Activated CD8-positive, alpha-beta T cell treated with anti-CD3 and anti-CD28 coated beads, Interleukin-2, amount 10 ng/mL, durations not matched to agents 7 days and 5 days (primary cell): ENCODE data around the gene CNKSR1. TPM values are rescaled to one million over a fixed set of nuclear protein-coding genes. Genes with fewer than 3 reads are reported as not detected.

Experiments
- ATAC-seq: fragments of 150-1000 bp; cut with Tn5 transposase; one replicate; pipeline ENCODE4 v1.10.0; 2021; ENCODE audit warnings: moderate library complexity
- CTCF ChIA-PET: fragments of 350-600 bp; sonication (Branson Sonifier 250); formaldehyde crosslinking; loops from one replicate; lab custom pipeline; 2021; ENCODE audit warnings: antibody characterized with exemption; lab: Charles Lee
- POLR2A ChIA-PET: fragments of 350-600 bp; sonication (Branson Sonifier 250); formaldehyde crosslinking; loops from one replicate; lab custom pipeline; 2021; ENCODE audit warnings: antibody characterized with exemption; lab: Charles Lee
- DNase-seq: peaks from one replicate; pipeline ENCODE4 v3.0.0-alpha.2; 2020
- H3K27ac Mint-ChIP-seq: one replicate; pipeline ENCODE4 v1.8.0; 2021; ENCODE audit warnings: mild to moderate bottlenecking, mixed read lengths
- H3K27me3 Mint-ChIP-seq: one replicate; pipeline ENCODE4 v1.8.0; 2021; ENCODE audit warnings: low read depth, mixed read lengths
- H3K36me3 Mint-ChIP-seq: one replicate; pipeline ENCODE4 v1.8.0; 2021; ENCODE audit warnings: low read depth, mixed read lengths
- H3K4me1 Mint-ChIP-seq: one replicate; pipeline ENCODE4 v1.8.0; 2021; ENCODE audit warnings: low read depth, mixed read lengths
- H3K4me3 Mint-ChIP-seq: one replicate; pipeline ENCODE4 v1.8.0; 2021; ENCODE audit warnings: mild to moderate bottlenecking, mixed read lengths
- H3K9me3 Mint-ChIP-seq: one replicate; pipeline ENCODE4 v1.8.0; 2022; ENCODE audit warnings: mixed read lengths; ENCODE audit not compliant: insufficient read depth
- total RNA-seq, 2 experiments: library from RNA; stranded (reverse); gene quantifications; one replicate each; pipeline ENCODE4 v1.2.3, GENCODE V29; 2021

CNKSR1 gene
- total RNA-seq, 2 experiments from 2014 or later, result 1.4 to 2.2 TPM

DNA sequence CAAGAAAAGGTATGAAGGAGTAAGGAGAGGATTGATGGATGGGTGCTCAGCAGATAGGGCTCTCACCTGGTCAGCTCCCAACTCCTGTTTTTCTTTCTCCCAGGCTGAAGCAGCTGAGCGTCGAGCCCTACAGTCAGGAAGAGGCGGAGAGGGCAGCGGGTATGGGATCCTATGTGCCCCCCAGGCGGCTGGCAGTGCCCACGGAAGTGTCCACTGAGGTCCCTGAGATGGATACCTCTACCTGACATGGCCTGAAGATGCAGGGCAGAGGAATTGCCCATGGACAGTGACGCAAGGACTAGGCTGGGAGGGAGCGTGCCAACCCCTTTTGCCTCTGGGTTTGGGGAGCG, 6.8 kb upstream of the CNKSR1 start:
- CTCF ChIA-PET, result interaction anchor here (0.8 to 4.2 kb wide), 38 partner anchors 8 to 247 kb away, joined by 3 to 69 read pairs (median 5); partner anchors contain the start of genes CATSPER4, CD52, CEP85 and CNKSR1

DNA sequence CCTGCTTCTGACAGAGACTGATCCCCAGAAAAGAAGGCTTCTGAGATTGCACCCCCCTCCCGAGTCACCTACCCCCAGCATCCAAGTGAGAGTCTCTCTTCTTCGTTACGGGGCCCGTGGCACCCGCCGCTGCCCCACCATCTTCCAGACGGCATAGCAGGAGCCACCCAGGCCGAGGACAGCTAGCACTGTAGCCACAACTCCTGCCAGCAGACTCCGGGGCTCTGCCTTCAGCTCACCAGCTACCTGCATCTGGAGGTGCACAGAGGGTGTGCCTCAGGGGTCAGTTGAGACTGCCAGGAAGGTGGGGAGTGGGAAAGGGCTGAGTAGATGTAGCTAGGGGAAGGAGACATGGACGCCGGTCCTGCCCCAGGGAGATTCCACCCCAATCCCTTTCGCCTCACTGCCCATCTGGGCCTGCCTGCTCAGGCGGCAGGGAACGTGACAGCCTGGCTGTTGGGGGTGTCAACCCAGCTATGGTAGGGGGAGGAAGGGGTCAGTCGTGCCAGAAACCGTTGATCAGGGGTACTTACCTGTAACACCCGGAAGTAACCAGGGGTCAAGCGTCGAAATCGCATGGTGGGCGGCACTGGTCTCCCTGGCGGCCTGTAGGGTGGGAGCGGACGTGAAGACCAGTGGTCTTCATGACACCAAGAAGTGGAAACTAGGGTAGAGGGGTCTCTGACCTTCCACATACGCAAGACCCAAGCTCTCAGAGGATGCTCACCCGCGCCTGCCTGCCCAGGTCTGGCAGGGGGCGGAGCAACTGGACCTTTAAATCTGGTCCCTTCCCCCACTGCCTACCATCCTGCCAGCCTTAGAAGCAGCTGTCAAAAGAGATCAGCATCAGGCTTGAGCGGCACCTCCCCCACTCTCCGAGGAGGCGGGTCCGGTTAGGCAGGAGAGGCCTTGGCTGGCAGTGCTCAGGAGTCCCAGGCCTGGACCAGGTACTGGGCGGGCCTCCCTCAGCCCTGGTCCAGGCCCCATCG, 5.9 kb upstream of the CNKSR1 start, which contains the start of gene ZNF593OS:
Gene ZNF593OS, minus strand, starts transcription at position 749 of the 989 bp plus-strand sequence. Its CDS starts 171 bp downstream, at position 578.
- H3K27ac Mint-ChIP-seq, result no peak within 1 kb of the TSS

More for the DNA sequence above, 6.8 kb upstream of the CNKSR1 start:
- no peak for DNase-seq
- H3K4me1 Mint-ChIP-seq, result peaks cover 22% of the 10 kb centered on the region
- peaks cover 4% of the 10 kb centered on the region for H3K36me3 Mint-ChIP-seq
- no peak for ATAC-seq
- peaks cover 6% of the 10 kb centered on the region for H3K27me3 Mint-ChIP-seq
- POLR2A ChIA-PET, result interaction anchor here (0.7 to 1.4 kb wide), 3 partner anchors 14 to 59 kb away, joined by 3 read pairs; partner anchors contain the start of gene PDIK1L
- H3K27ac Mint-ChIP-seq, result peak overlapping the region; percentile 89
- H3K4me3 Mint-ChIP-seq, result peak overlapping the region; percentile 89
- H3K9me3 Mint-ChIP-seq, result no peaks in the 10 kb centered on the region

DNA sequence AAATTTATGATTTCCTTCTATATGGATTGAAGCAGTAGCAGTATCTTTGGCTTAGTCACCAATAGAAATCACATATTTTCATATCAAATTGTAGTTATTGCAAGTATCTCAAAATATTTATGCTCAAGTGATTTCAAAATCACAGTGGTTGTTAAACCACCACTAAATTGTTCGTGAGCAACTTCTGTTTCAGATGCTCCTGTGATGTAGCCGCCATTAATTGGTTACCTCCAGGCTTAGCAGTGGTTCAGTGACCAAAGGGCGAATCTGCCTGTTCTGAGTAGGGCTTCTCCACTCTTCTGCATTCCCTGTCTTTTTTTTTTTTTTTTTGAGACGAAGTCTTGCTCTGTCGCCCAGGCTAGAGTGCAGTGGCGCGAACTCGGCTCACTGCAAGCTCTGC, 1.9 kb upstream of the CNKSR1 start:
- no peak overlapping the region for H3K4me3 Mint-ChIP-seq
- DNase-seq, result no peak
- ATAC-seq, result no peak
- H3K36me3 Mint-ChIP-seq, result peaks cover 4% of the 10 kb centered on the region
- H3K9me3 Mint-ChIP-seq, result no peaks in the 10 kb centered on the region
- ChIA-PET CTCF (interaction anchor here (2.0 kb wide), 1 partner anchor 59 kb away, joined by 9 read pairs; the partner anchor contains the start of gene CEP85), POLR2A (interaction anchor here (0.6 kb wide), 1 partner anchor 101 kb away, joined by 3 read pairs; no protein-coding TSS in a partner anchor)
- H3K27ac Mint-ChIP-seq, result no peak overlapping the region
- peaks cover 12% of the 10 kb centered on the region for H3K4me1 Mint-ChIP-seq
- H3K27me3 Mint-ChIP-seq, result no peaks in the 10 kb centered on the region

More for the DNA sequence above, 5.9 kb upstream of the CNKSR1 start, which contains the start of gene ZNF593OS:
- ChIA-PET CTCF (interaction anchor here (0.9 to 4.2 kb wide), 4 partner anchors 26 to 150 kb away, joined by 4 to 69 read pairs (median 6); partner anchors contain the start of gene CEP85), POLR2A (interaction anchor here (1.1 kb wide), 2 partner anchors 15 to 64 kb away, joined by 3 read pairs; no protein-coding TSS in a partner anchor)
- Mint-ChIP-seq H3K4me3 (peak within 1 kb of the TSS; percentile 89), H3K36me3 (peaks cover 4% of the 10 kb centered on the region), H3K9me3 (no peaks in the 10 kb centered on the region), H3K4me1 (peaks cover 22% of the 10 kb centered on the region), H3K27me3 (peaks cover 6% of the 10 kb centered on the region)
- ATAC-seq (no peak), DNase-seq (no peak)

DNA sequence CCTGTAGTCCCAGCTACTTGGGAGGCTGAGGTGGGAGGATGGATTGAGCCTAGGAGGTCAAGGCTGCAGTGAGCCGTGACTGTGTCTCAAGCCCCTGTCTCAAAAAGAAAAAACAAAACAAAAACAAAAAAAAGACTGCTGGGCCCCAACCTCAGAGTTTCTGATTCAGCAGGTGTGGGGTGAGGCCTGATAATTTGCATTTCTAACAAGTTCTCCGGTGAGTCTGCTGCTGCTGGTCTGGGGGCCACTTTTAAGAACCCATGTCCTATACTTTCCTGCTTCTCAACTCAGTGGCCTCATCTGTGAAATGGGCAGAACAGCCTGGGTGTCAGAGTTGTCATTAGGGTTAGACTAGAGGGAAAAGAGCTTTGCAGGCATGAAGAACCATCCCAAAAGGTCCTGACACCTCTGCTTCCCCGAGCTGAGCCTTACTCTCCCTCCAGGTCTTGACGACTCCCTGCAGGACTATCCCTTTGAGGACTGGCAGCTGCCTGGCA, 2.8 kb downstream of the CNKSR1 start:
- Mint-ChIP-seq H3K4me3 (no peak overlapping the region), H3K27me3 (no peaks in the 10 kb centered on the region), H3K4me1 (no peaks in the 10 kb centered on the region), H3K9me3 (no peaks in the 10 kb centered on the region), H3K27ac (no peak overlapping the region), H3K36me3 (no peaks in the 10 kb centered on the region)
- ATAC-seq, result no peak
- DNase-seq, result no peak
- ChIA-PET POLR2A (no interaction called here), CTCF (interaction anchor here (1.1 kb wide), 3 partner anchors 10 to 67 kb away, joined by 3 to 8 read pairs (median 3); partner anchors contain the start of gene ZNF593)

DNA sequence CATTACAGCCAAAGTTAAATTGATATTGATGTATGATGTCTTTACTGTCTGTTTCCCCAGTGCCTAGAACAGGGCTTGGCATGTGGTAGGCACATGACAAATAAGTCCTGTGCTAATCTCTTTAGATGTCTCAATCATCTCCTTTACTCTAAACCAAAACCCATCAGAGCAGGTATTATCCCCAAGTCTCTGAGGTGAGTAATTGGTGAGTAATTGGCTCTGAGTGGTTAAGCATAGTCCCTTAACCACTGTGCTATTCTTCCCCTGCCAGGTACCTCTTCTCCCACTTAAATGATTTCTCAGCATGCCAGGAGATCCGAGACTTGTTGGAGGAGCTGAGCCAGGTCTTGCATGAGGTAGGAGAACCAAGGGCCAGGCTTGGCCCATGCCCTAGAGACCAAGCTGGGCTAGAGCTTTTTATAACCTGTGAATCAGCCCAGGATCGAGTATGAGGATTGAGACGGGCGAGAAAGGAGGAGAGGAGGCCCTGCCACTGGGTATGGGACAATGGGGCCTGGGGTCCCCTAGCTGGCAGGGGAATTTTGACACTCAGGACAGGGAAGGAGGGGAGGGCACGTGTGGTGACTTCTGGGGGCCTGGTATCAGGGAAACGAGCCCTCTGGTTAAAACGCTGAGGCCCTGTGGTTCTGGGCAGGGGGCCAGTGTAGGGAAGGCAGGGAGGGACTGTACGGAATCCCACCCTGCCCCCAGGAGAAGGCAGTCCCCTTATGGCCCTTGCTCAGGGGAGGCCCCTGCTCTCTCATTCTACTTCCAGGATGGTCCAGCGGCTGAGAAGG, 4.5 kb downstream of the CNKSR1 start:
- no peak for ATAC-seq
- POLR2A ChIA-PET, result no interaction called here
- no peaks in the 10 kb centered on the region for H3K9me3 Mint-ChIP-seq

DNA sequence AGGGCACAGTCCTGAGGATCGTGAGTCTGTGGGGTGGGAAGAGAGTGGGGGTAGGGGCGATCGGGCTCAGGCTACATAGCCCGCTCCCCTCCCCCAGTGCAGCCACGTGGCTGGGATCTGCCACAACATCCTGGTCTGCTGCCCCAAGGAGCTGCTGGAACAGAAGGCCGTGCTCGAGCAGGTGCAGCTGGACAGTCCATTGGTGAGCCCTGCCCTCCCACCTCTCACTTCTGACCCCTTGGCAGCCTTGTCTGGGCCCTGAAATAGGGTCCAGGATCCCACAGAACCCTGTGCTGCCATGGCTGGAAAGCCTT, 5.0 kb downstream of the CNKSR1 start:
- ATAC-seq (no peak), DNase-seq (no peak)
- Mint-ChIP-seq H3K27ac (no peak overlapping the region), H3K36me3 (no peaks in the 10 kb centered on the region), H3K9me3 (no peaks in the 10 kb centered on the region), H3K27me3 (no peaks in the 10 kb centered on the region), H3K4me3 (no peak overlapping the region), H3K4me1 (no peaks in the 10 kb centered on the region)
- POLR2A ChIA-PET, result no interaction called here
- CTCF ChIA-PET, result no interaction called here

More for the DNA sequence above, 4.5 kb downstream of the CNKSR1 start:
- no peak for DNase-seq
- Mint-ChIP-seq H3K4me3 (no peak overlapping the region), H3K4me1 (no peaks in the 10 kb centered on the region), H3K27ac (no peak overlapping the region), H3K27me3 (no peaks in the 10 kb centered on the region), H3K36me3 (no peaks in the 10 kb centered on the region)
- CTCF ChIA-PET, result no interaction called here

DNA sequence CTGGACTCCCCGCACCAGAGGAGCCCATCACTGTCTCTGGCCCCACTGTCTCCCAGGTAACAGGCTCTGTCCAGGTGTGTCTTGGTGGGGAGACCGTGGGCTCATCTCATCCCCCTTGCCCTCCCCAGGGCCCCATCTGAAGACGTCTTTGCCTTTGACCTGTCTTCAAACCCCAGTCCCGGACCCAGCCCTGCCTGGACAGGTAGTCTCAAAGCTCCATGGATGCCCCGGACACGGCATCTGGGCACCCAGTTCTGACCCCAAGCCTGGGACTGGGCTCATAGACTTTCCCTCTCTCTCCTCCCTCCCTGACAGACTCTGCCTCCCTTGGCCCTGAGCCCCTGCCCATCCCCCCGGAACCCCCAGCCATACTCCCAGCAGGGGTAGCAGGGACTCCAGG, 6.8 kb downstream of the CNKSR1 start:
- H3K4me1 Mint-ChIP-seq, result no peaks in the 10 kb centered on the region
- H3K36me3 Mint-ChIP-seq, result no peaks in the 10 kb centered on the region
- ChIA-PET POLR2A (no interaction called here), CTCF (interaction anchor here (0.7 to 1.0 kb wide), 2 partner anchors 14 to 50 kb away, joined by 3 to 4 read pairs; partner anchors contain the start of genes CEP85 and ZNF593)
- H3K4me3 Mint-ChIP-seq, result no peak overlapping the region
- no peak for ATAC-seq
- H3K27me3 Mint-ChIP-seq, result no peaks in the 10 kb centered on the region
- H3K9me3 Mint-ChIP-seq, result no peaks in the 10 kb centered on the region
- no peak for DNase-seq
- H3K27ac Mint-ChIP-seq, result no peak overlapping the region

DNA sequence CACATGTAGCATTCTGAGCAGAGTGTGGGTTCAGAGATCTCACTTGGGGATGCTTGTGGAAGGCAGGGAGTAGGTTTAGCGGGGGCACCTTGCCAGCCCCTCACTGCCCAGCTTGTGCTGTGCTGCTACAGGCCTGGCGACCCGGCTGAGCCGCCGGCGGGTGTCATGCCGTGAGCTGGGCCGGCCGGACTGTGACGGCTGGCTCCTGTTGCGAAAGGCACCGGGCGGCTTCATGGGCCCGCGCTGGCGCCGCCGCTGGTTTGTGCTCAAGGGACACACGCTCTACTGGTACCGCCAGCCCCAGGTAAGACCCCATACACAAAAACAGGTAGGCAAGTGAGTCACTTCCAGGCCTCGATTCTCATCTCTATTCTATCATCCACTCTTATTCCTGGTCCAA, 7.6 kb downstream of the CNKSR1 start:
- H3K9me3 Mint-ChIP-seq, result no peaks in the 10 kb centered on the region
- ATAC-seq (no peak), DNase-seq (no peak)
- no peak overlapping the region for H3K27ac Mint-ChIP-seq
- H3K36me3 Mint-ChIP-seq, result no peaks in the 10 kb centered on the region
- H3K4me3 Mint-ChIP-seq, result no peak overlapping the region
- CTCF ChIA-PET, result no interaction called here
- H3K4me1 Mint-ChIP-seq, result no peaks in the 10 kb centered on the region
- POLR2A ChIA-PET, result no interaction called here
- H3K27me3 Mint-ChIP-seq, result no peaks in the 10 kb centered on the region

DNA sequence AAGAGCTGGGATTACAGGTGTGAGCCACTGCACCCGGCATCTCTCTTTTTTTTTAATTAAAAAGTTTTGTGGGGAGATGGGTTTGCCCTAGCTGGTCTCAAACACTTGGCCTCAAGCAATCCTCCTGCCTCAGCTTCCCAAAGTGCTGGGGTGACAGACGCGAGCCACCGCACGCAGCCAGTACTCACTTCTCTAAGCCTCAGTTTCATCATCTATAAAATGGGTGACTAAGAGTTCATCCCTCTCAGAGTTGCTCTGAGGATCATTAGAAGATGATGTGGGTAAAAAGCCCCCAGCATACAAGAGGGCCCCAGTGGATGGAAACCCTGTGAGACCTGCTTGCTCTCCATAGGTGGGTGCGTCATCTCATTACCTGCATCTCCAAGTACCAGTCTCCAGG, 10.6 kb downstream of the CNKSR1 start:
- Mint-ChIP-seq H3K27ac (no peak overlapping the region), H3K36me3 (no peaks in the 10 kb centered on the region), H3K9me3 (no peaks in the 10 kb centered on the region), H3K27me3 (no peaks in the 10 kb centered on the region), H3K4me1 (peaks cover 6% of the 10 kb centered on the region), H3K4me3 (no peak overlapping the region)
- DNase-seq (no peak), ATAC-seq (no peak)
- POLR2A ChIA-PET, result no interaction called here
- CTCF ChIA-PET, result interaction anchor here (0.7 kb wide), 1 partner anchor 46 kb away, joined by 4 read pairs; the partner anchor contains the start of gene CEP85

DNA sequence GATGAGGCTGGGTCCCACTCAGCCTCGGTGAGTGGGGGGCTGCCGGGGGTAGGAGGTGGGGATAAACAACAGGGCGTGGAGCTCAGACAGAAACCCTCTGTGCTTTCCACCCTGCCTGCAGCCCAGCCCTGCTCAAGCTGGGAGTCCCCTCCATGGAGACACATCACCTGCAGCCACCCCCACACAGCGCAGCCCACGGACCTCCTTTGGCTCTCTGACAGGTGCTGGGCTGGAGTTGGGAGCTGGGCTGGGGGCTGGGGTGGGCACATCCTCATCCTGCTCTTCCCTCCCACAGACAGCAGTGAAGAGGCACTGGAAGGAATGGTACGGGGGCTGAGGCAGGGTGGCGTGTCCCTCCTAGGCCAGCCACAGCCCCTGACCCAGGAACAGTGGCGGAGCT, 11.2 kb downstream of the CNKSR1 start:
- ATAC-seq (no peak), DNase-seq (no peak)
- no peak overlapping the region for H3K4me3 Mint-ChIP-seq
- ChIA-PET CTCF (interaction anchor here (1.0 to 2.4 kb wide), 2 partner anchors 19 to 46 kb away, joined by 3 to 9 read pairs; partner anchors contain the start of genes CEP85 and ZNF593), POLR2A (no interaction called here)
- H3K4me1 Mint-ChIP-seq, result peaks cover 6% of the 10 kb centered on the region
- no peaks in the 10 kb centered on the region for H3K36me3 Mint-ChIP-seq
- no peaks in the 10 kb centered on the region for H3K9me3 Mint-ChIP-seq
- no peaks in the 10 kb centered on the region for H3K27me3 Mint-ChIP-seq
- H3K27ac Mint-ChIP-seq, result no peak overlapping the region

DNA sequence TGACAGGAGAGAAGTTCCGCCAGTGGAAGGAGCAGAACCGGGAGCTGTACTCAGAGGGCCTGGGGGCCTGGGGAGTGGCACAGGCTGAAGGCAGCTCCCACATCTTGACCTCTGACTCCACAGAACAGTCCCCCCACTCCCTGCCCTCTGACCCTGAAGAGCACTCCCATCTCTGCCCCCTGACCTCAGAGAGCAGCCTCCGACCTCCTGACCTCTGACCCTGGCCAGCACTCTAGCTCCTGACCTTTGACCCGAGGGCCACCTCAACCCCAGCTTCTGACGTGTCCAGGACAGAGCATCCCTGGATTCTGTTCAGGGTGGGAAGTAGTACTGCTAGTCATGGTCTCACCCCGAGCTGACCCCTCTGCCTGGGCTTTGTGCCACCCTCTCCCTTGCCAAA, 12.0 kb downstream of the CNKSR1 start:
- no peak for ATAC-seq
- no peak overlapping the region for H3K27ac Mint-ChIP-seq
- H3K9me3 Mint-ChIP-seq, result no peaks in the 10 kb centered on the region
- peaks cover 6% of the 10 kb centered on the region for H3K4me1 Mint-ChIP-seq
- no peak for DNase-seq
- no peak overlapping the region for H3K4me3 Mint-ChIP-seq
- no peaks in the 10 kb centered on the region for H3K27me3 Mint-ChIP-seq
- POLR2A ChIA-PET, result no interaction called here
- CTCF ChIA-PET, result interaction anchor here (1.0 to 2.4 kb wide), 4 partner anchors 19 to 45 kb away, joined by 3 to 13 read pairs (median 6); partner anchors contain the start of genes CEP85 and ZNF593
- H3K36me3 Mint-ChIP-seq, result no peaks in the 10 kb centered on the region
